NAMALWA (cell line): ENCODE results near the gene KRTAP9-2.
"Not testable (repeated sequence)": the region's sequence is repeated elsewhere in the genome, so short reads cannot be mapped to it uniquely, and the experiment has no call there.

ENCODE experiments used
- DNase-seq: peaks from one replicate; pipeline ENCODE4 v3.0.0-alpha.2; 2015; ENCODE audit warnings: low spot score

Gene KRTAP9-2

DNA sequence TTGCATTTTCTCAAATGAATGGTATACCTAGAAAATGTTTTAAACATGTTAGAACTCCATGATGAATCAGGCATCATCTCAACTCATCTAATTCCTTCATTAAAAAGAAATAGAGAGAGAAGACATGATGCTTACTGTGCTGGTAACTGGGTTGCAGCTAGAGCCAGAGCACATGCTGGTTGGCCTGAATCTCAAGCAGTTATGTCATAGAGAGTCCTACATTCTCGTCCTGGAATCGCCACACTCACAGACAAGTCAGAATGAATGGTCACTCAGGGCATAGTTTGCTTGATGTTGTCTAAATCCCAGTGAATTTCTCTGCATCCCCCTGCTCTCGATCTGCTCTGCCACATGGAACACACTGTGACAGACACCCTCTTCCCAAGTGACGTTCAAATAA is 10.7 kb downstream of the KRTAP9-2 start:
- not testable (repeated sequence) for DNase-seq

GRCh38 chr17:41237949-41238437 is 11.5 kb downstream of the KRTAP9-2 start, which contains the start of gene KRTAP9-8:
TSS of gene KRTAP9-8 (plus strand) at chr17:41237999. CDS start at chr17:41238052, 53 bp downstream.
- not testable (repeated sequence) for DNase-seq

GRCh38 chr17:41246995-41247787 is 20.7 kb downstream of the KRTAP9-2 start:
- DNase-seq = not testable (repeated sequence)

- not testable (repeated sequence) for DNase-seq
Observed at GRCh38 chr17:41249637-41250240, 23.3 kb downstream of the KRTAP9-2 start, which contains the start of gene KRTAP9-4. TSS of gene KRTAP9-4 (plus strand) at chr17:41249687. CDS start at chr17:41249721, 34 bp downstream.

DNA sequence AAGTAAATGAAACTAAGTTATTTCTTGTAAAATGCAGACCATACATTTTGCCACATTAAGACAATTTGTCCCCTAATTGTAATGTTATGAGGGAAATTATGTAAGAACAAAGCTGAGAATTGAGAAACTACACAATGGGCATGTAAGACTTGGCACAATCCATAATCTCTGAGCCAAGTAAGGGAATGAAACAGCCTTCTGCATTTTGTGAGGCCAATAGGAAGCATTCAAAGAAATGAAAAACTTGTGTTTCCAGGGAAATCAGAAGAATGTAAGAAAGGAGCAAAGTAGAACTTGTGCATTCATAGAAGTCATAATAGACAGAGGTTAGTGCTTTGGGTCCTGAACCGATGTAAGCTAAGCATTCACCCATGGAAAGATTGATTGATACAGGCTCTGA is 24.8 kb downstream of the KRTAP9-2 start:
- no peak for DNase-seq

DNA sequence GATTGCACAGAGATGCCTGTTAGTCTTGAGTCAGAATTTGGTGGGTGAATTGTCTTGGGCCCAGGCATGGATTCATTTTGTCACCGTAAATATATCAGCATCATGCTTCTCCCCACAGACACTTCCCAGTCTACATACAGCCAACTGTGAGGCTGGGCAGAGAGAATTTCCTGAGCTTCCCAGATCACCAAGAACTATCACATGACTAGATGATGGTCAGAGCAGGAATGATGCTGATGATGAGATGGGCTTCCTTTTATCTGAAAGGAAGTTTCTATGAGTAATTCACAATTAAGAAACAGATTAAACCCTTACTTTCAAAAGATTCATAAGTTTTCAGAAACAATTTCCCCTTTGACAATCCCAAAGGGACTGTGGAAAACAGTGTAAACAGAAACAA is 28.4 kb downstream of the KRTAP9-2 start:
- DNase-seq = no peak

- DNase-seq = not testable (repeated sequence)
Observed at GRCh38 chr17:41255381-41256290, 29.2 kb downstream of the KRTAP9-2 start, which contains the start of gene KRTAP9-9. TSS of gene KRTAP9-9 (plus strand) at chr17:41255384.

- DNase-seq = no peak
Observed at GRCh38 chr17:41256291-41256685, 29.8 kb downstream of the KRTAP9-2 start.

DNA sequence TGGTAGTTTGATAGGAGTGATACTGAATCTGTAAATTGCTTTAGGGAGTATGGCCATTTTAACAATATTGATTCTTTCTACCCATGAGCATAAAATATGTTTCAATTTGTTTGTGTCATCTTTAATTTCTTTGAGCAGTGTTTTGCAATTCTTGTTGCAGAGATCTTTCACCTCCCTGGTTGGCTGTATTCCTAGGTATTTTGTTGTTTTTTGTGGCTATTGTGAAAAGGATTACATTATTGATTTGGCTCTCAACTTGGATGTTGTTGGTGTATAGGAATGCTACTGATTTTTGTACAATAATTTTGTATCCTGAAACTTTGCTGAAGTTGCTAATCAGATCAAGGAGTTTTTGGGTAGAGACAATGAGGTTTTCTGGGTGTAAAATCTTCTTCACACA is 32.0 kb downstream of the KRTAP9-2 start:
- DNase-seq = no peak

DNA sequence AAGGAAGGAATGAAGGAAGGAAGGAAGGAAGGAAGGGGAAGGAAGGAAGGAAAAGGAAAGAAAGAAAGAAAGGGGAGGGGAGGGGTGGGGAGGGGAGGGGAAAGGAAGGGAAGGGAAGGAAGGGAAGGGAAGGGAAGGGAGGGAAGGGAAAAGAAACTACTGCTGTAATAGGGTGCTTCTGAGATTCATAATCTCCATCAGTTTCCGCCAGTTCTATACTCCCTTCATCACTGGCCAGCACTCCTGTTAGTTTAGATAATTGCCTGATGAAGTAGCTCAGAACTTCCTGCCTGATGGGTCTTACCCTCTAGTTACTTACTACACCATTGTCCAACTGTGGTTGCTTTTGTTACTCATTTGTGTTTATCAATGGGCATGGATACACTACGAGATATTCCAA is 36.8 kb downstream of the KRTAP9-2 start:
- DNase-seq = no peak

DNA sequence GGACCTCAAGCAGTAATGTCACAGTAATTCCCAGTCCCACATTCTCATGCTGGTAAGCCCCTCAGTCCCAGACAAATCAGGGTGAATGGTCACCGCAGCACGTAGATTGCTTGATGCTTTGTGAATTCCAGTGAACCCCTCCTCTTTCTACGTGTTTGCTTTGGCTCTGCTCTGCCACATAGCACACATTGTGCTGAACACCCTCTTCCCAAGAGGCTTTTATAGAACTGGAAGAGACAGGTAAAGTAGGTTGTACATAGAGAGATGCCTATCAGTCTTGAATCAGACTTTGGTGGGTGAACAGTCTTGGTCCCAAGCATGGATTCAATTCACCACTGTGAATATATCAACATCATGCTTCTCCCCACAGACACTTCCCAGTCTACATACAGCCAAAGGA is 38.2 kb downstream of the KRTAP9-2 start:
- DNase-seq = no peak

DNA sequence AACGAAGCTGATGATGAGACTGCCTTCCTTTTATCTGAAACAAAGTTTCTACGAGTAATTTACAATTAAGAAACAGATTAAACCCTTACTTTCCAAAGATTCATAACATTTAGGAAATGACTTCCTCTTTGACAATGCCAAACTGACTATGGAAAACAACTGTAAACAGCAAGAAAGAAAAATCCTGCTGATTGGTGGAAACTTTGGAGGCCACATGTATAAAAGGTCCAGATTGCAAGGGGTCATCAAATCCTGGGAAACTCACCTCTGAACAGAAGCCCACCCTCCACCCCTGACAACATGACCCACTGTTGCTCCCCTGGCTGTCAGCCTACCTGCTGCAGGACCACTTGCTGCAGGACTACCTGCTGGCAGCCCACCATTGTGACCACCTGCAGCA is 38.6 kb downstream of the KRTAP9-2 start, which contains the start of gene KRTAP9-6:
TSS of gene KRTAP9-6 (plus strand) at position 301 of the 400 bp plus-strand sequence. CDS start at position 301, 0 bp downstream.
- DNase-seq = no peak

GRCh38 chr17:41267711-41268110 is 41.3 kb downstream of the KRTAP9-2 start:
- no peak for DNase-seq

- DNase-seq = not testable (repeated sequence)
Observed at GRCh38 chr17:41271323-41271722, 44.9 kb downstream of the KRTAP9-2 start.

DNA sequence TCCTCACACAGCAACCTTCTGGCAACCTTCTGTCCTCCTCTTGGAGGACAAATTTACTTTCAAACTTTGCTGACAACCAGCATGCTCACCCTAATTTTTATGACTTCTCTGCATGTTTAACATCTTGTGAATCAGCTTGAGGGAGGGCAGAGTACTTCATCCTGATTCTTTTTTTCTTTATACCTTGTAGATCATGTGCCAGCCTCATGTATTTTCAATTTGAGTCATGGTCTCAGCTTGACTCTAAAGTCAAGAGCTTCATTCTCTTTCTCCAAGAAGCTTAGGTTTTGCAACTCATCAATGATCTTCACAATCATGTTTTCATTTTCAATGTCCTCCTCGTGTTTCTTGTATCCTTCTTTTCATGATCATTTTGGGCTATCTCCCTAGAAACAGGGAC is 45.4 kb downstream of the KRTAP9-2 start:
- no peak for DNase-seq

DNA sequence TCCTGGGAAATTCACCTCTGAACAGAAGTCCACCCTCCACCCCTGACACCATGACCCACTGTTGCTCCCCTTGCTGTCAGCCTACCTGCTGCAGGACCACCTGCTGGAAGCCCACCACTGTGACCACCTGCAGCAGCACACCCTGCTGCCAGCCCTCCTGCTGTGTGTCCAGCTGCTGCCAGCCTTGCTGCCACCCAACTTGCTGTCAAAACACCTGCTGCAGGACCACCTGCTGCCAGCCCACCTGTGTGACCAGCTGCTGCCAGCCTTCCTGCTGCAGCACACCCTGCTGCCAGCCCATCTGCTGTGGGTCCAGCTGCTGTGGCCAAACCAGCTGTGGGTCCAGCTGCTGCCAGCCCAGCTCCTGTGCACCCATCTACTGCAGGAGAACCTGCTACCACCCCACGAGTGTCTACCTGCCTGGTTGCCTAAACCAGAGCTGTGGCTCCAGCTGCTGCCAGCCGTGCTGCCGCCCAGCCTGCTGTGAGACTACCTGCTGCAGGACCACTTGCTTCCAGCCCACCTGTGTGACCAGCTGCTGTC is 49.3 kb downstream of the KRTAP9-2 start, which contains the start of gene KRTAP9-7:
TSS of gene KRTAP9-7 (plus strand) at position 51 of the 543 bp plus-strand sequence. CDS start at position 51, 0 bp downstream.
- DNase-seq = not testable (repeated sequence)
